Fibroblast of pulmonary artery (primary cell): ENCODE measurements around the gene MRAP2.
"Not testable (repeated sequence)": the region's sequence is repeated elsewhere in the genome, so short reads cannot be mapped to it uniquely, and the experiment has no call there.

Source experiments
- DNase-seq: peaks from one replicate; pipeline ENCODE4 v3.0.0-alpha.2; 2010; ENCODE audit warnings: low read depth
- H3K4me3 ChIP-seq: replicated peaks from 2 replicates; pipeline ENCODE4 v1.5.1; 2011; ENCODE audit warnings: low read depth, mild to moderate bottlenecking, control low read depth, low read length, moderate library complexity
- TF ChIP-seq, protein P1 (sequence below): IDR thresholded peaks from 2 replicates; pipeline ENCODE4 v1.5.1; 2011; ENCODE audit warnings: mild to moderate bottlenecking, control low read depth, low read length, inconsistent platforms; ENCODE audit errors: missing control alignments

The MRAP2 gene

DNA sequence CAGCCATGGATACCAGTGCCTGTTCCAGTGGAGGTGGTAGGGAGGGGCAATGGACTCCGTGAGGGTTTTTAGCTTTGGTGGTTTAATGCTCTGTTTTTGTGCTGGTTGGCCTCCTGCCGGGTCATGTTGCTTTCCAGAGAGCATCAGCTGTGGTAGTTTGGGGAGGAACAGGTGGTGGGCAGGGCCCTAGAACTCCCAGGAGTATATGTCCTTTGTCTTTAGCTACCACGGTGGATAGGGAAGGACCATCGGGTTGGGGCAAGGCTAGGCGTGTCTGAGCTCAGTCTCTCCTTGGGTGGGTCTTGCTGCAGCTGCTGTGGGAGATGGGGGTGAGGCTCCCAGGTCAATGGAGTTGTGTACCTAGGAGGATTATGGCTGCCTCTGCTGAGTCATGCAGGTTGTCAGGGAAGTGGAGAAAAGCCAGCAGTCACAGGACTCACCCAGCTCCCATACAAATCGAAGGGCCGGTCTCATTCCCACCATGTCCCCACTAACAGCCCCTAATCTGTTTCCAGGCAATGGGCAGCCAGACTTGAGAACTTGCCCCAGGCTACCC, 38.9 kb downstream of the MRAP2 start:
- no peak for DNase-seq
- TF ChIP-seq, protein P1, sequence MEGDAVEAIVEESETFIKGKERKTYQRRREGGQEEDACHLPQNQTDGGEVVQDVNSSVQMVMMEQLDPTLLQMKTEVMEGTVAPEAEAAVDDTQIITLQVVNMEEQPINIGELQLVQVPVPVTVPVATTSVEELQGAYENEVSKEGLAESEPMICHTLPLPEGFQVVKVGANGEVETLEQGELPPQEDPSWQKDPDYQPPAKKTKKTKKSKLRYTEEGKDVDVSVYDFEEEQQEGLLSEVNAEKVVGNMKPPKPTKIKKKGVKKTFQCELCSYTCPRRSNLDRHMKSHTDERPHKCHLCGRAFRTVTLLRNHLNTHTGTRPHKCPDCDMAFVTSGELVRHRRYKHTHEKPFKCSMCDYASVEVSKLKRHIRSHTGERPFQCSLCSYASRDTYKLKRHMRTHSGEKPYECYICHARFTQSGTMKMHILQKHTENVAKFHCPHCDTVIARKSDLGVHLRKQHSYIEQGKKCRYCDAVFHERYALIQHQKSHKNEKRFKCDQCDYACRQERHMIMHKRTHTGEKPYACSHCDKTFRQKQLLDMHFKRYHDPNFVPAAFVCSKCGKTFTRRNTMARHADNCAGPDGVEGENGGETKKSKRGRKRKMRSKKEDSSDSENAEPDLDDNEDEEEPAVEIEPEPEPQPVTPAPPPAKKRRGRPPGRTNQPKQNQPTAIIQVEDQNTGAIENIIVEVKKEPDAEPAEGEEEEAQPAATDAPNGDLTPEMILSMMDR, result no peak
- no peak overlapping the region for H3K4me3 ChIP-seq

DNA sequence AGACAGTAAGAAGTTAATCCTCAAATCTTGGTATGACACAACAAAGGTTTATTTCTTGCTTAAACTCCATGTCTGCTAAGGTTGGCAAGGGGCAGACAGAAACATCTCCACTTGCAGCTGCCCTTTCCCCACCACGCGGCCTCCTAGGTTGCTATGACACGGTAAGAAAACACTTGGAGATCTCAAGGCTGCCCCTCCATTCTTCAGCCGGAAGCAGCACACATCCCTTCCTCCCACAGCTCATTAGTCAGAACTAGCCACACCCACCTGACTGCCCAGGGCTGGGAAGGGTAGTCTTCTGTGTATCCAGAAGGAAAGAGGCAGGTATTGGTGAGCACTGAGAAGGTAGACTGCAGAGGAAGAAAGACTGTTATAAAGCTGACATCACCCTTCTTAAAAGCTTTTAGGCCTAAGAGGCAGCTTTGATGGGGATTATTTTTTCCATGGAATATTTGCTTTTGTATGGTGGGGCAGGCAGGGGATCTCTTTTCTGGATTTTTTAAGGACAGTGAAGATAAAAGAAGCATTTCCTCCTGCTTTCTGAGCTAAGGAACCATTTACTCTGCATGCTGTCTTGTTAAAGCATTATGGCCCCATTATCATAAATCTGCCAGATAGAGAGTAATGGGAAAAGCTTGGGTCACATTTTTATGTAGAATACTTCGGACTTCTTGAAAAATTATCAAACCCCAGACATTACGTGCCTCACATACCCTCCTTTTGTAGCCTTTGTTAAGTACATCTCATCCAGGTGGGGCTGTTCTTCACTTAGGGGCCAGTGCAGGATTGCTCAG, 41.6 kb downstream of the MRAP2 start:
- no peak overlapping the region for H3K4me3 ChIP-seq
- DNase-seq, result peak; percentile 56

DNA sequence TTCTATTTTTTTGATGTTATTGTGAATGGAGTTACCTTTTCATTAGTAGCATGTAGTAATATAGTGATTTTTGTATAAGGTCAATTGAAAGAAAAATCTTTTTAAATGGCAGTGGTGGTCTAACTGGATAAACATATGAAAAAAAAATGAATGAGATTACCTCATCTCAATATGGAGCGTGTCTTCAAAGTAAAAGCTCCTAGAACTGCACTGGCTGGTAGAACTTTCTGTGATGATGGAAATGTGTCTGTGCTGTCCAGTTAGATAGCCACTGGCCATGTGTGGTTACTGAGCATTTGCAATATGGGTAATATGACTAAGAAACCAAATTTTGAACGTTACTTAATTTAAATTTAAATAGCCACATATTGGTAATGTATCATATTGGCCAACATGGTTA, 44.1 kb downstream of the MRAP2 start:
- TF ChIP-seq, protein P1, result no peak

More for the DNA sequence above, 41.6 kb downstream of the MRAP2 start:
- TF ChIP-seq, protein P1, result no peak

DNA sequence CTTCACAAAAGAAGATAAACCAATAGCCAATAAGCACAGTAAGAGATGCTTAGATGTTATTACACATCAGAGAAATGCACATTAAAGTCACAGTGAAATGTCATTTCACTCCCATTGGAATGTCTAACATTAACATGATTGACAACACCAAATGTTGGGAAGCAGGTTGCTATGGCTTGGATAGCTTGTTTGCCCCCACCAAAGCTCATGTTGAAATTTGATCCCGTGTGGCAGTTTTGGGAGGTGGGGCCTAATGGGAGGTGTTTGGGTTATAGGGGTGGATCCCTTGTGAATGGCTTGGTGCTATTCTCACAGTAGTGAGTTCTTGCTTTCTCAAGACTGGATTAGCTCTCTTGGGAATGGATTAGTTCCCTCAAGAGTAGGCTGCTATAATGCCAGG, 44.8 kb downstream of the MRAP2 start:
- no peak overlapping the region for H3K4me3 ChIP-seq
- TF ChIP-seq, protein P1, result no peak
- DNase-seq, result no peak

More for the DNA sequence above, 44.1 kb downstream of the MRAP2 start:
- DNase-seq, result no peak
- no peak overlapping the region for H3K4me3 ChIP-seq

DNA sequence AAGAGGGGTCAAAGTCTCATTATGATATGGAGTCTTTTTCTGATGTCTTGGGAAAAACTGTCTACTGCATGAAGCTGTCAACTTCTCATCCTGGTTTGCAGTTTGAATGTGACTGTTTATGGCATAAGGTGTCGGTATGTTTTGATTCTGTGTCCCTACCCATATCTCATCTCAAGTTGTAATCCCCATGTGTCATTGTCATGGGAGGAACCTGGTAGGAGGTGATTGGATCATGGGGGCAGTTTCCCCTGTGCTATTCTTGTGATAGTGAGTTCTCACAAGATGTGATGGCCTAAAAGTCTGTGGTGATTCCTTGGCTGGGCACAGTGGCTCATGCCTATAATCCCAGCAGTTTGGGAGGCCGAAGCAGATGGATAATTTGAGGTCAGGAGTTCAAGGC, 47.6 kb downstream of the MRAP2 start:
- DNase-seq, result no peak
- TF ChIP-seq, protein P1, result no peak
- H3K4me3 ChIP-seq, result no peak overlapping the region

DNA sequence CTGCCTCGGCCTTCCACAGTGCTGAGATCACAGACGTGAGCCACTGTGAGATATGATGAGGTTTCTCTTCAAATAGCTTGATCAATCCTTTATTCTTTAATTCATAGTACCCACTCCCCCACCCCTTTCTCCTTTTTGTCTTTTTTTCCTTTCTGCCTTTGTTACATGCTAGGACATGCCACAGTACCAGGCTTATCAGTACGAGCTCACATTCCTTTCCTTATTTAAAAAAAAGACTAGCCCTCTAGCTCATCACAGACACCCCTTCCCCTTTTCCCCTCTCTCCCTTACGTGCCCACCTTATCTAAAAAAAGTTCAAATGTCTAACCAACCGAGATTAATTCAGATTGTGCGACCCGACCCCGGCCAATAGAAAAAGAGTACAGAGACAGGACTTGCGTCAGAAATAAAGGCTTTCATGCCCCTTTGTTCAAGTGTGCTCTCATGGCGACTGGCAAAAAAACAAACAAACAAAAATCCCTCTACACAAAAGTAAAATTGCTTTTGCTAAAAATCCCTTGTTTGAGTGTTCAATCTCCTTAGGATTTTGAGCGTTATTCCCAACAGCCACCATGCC, 49.2 kb downstream of the MRAP2 start:
- no peak overlapping the region for H3K4me3 ChIP-seq
- TF ChIP-seq, protein P1, result no peak
- peak; percentile 47 for DNase-seq

DNA sequence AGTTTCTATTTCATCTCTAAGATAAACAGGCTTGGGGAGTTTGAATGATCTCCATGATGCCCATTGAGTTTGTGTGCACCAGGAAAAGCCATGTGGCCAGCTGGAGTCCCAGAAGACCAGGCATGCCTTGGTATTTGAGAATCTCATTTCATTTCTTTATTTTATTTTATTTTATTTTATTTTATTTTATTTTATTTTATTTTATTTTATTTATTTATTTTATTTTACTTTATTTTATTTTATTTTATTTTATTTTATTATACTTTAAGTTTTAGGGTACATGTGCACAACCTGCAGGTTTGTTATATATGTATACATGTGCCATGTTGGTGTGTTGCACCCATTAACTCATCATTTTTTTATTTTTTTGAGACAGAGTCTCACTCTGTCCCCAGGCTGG, 51.1 kb downstream of the MRAP2 start:
- not testable (repeated sequence) for H3K4me3 ChIP-seq, DNase-seq
